Transverse colon (tissue), 4 donors: ENCODE data around the gene SLC2A5.

Experiments used
- EP300 ChIP-seq: sonication (generic); formaldehyde crosslinking; IDR thresholded peaks from one replicate; pipeline ENCODE4 v1.6.1; 2017; ENCODE audit warnings: antibody characterized with exemption, low read depth
- POLR2A ChIP-seq: fragments of 450-650 bp; IDR thresholded peaks from one replicate; pipeline ENCODE4 v1.6.1; 2016; ENCODE audit warnings: antibody characterized with exemption, mild to moderate bottlenecking, moderate library complexity
- POLR2AphosphoS5 ChIP-seq, 3 donors: sonication (generic); formaldehyde crosslinking; IDR thresholded peaks; one replicate each; pipeline ENCODE4 v1.6.1; 2016; ENCODE audit warnings: antibody characterized with exemption in 3 of 3
- TF ChIP-seq, protein P1 (sequence below), 5 experiments: fragments of 200-600 bp in 3 of 5; fragments of 450-650 bp in 2 of 5; sonication (generic) in 3 of 5; IDR thresholded peaks; 1 replicate in 2 of 5; 2 replicates in 3 of 5; pipeline ENCODE4 v1.5.1; 2016 to 2017; ENCODE audit warnings: antibody characterized with exemption in 5 of 5, inconsistent platforms in 3 of 5, mild to moderate bottlenecking in 2 of 5, moderate library complexity in 1 of 5

DNA sequence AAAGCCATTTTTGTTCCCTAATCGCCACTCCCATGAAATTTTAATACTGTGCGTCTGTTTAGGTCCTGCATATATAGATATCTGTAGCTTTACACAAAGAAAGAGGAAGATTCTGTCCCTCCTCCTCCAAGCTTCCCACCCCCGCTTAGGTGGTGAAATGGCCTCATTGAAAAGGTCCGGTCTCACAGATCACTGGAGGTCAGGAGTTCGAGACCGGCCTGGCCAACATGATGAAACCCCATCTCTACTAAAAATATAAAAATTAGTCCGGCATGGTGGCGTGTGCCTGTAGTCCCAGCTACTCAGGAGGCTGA lies 64.1 kb downstream of the SLC2A5 start:
- TF ChIP-seq, protein P1, sequence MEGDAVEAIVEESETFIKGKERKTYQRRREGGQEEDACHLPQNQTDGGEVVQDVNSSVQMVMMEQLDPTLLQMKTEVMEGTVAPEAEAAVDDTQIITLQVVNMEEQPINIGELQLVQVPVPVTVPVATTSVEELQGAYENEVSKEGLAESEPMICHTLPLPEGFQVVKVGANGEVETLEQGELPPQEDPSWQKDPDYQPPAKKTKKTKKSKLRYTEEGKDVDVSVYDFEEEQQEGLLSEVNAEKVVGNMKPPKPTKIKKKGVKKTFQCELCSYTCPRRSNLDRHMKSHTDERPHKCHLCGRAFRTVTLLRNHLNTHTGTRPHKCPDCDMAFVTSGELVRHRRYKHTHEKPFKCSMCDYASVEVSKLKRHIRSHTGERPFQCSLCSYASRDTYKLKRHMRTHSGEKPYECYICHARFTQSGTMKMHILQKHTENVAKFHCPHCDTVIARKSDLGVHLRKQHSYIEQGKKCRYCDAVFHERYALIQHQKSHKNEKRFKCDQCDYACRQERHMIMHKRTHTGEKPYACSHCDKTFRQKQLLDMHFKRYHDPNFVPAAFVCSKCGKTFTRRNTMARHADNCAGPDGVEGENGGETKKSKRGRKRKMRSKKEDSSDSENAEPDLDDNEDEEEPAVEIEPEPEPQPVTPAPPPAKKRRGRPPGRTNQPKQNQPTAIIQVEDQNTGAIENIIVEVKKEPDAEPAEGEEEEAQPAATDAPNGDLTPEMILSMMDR (IDR thresholded peaks at IDR 0.05): peak in 1 of 5 experiments; percentile 2
- TF ChIP-seq POLR2AphosphoS5 (IDR thresholded peaks at IDR 0.05) (no peak), POLR2A (no peak), EP300 (no peak)
